ENCODE data around the gene ASXL1. TPM values are rescaled to one million over a fixed set of nuclear protein-coding genes. Genes with fewer than 3 reads are reported as not detected.

ASXL1 gene
- total and polyA plus RNA-seq, 3 experiments from 2014 or later, result 19.8 to 133 (median 131) TPM

GRCh38 chr20:32452776-32453466 is 94.8 kb downstream of the ASXL1 start:
- Mint-ChIP-seq H3K4me3 (peak overlapping the region in 1 of 7 donors; percentile 63), H3K9me3 (no peaks in the 10 kb centered on the region), H3K27ac (peak overlapping the region in 5 of 8 donors; percentile 21 to 95 (median 74)), H3K4me1 (peaks cover 0 to 5% (median 3%) of the 10 kb centered on the region in 3 donors), H3K36me3 (peaks cover 0 to 82% (median 5%) of the 10 kb centered on the region in 3 donors), H3K27me3 (no peaks in the 10 kb centered on the region)
- Histone ChIP-seq H3K27ac (ENCODE audit: low read depth, low read length) (no peak overlapping the region), H3K9me3 (ENCODE audit: low read length) (no peaks in the 10 kb centered on the region), H3K4me1 (ENCODE audit: insufficient read depth, low read length) (no peaks in the 10 kb centered on the region), H3K36me3 (ENCODE audit: insufficient read depth, low read length) (peaks cover 22% of the 10 kb centered on the region), H3K4me3 (ENCODE audit: low read length) (no peak overlapping the region), H3K27me3 (ENCODE audit: insufficient read depth, low read length, poor library complexity, severe bottlenecking) (no peaks in the 10 kb centered on the region)
- CTCF ChIA-PET, result no interaction called here
- POLR2A ChIA-PET, result no interaction called here
- DNase-seq, result peak in 2 of 5 donors; percentile 11 to 38

GRCh38 chr20:32453467-32454163 is 95.5 kb downstream of the ASXL1 start:
- CTCF ChIA-PET, result no interaction called here
- Histone ChIP-seq H3K27me3 (ENCODE audit: insufficient read depth, low read length, poor library complexity, severe bottlenecking) (no peaks in the 10 kb centered on the region), H3K9me3 (ENCODE audit: low read length) (no peaks in the 10 kb centered on the region), H3K36me3 (ENCODE audit: insufficient read depth, low read length) (peaks cover 18% of the 10 kb centered on the region), H3K4me3 (ENCODE audit: low read length) (no peak overlapping the region), H3K4me1 (ENCODE audit: insufficient read depth, low read length) (no peaks in the 10 kb centered on the region), H3K27ac (ENCODE audit: low read depth, low read length) (no peak overlapping the region)
- peaks cover 0 to 83% (median 5%) of the 10 kb centered on the region in 3 donors for H3K36me3 Mint-ChIP-seq
- H3K4me3 Mint-ChIP-seq, result no peak overlapping the region
- H3K4me1 Mint-ChIP-seq, result peaks cover 0 to 12% (median 7%) of the 10 kb centered on the region in 3 donors
- POLR2A ChIA-PET, result no interaction called here
- peak overlapping the region in 3 of 8 donors; percentile 6 to 33 (median 8) for H3K27ac Mint-ChIP-seq
- no peaks in the 10 kb centered on the region for H3K27me3 Mint-ChIP-seq
- DNase-seq, result peak in 1 of 5 donors; percentile 40
- no peaks in the 10 kb centered on the region for H3K9me3 Mint-ChIP-seq

- H3K4me1 Mint-ChIP-seq, result peaks cover 0 to 13% (median 9%) of the 10 kb centered on the region in 3 donors
- peak overlapping the region in 6 of 8 donors; percentile 17 to 95 (median 64) for H3K27ac Mint-ChIP-seq
- H3K27ac ChIP-seq (ENCODE audit: low read depth, low read length), result no peak overlapping the region
- ChIA-PET CTCF (no interaction called here), POLR2A (no interaction called here)
- no peak for DNase-seq
- H3K36me3 ChIP-seq (ENCODE audit: insufficient read depth, low read length), result peaks cover 10% of the 10 kb centered on the region
- H3K4me3 Mint-ChIP-seq, result no peak overlapping the region
- H3K9me3 ChIP-seq (ENCODE audit: low read length), result no peaks in the 10 kb centered on the region
- H3K9me3 Mint-ChIP-seq, result no peaks in the 10 kb centered on the region
- no peak overlapping the region for H3K4me3 ChIP-seq (ENCODE audit: low read length)
- no peaks in the 10 kb centered on the region for H3K4me1 ChIP-seq (ENCODE audit: insufficient read depth, low read length)
- H3K27me3 ChIP-seq (ENCODE audit: insufficient read depth, low read length, poor library complexity, severe bottlenecking), result no peaks in the 10 kb centered on the region
- peaks cover 0 to 77% (median 2%) of the 10 kb centered on the region in 3 donors for H3K36me3 Mint-ChIP-seq
- H3K27me3 Mint-ChIP-seq, result no peaks in the 10 kb centered on the region
Measured at GRCh38 chr20:32454164-32455145, 96.3 kb downstream of the ASXL1 start.

GRCh38 chr20:32455171-32455900 is 97.2 kb downstream of the ASXL1 start:
- ChIA-PET CTCF (interaction anchor here (1.6 kb wide), 1 partner anchor 66 kb away, joined by 4 read pairs; no protein-coding TSS in a partner anchor), POLR2A (no interaction called here)
- no peaks in the 10 kb centered on the region for H3K27me3 Mint-ChIP-seq
- no peaks in the 10 kb centered on the region for H3K9me3 Mint-ChIP-seq
- peaks cover 0 to 74% (median 2%) of the 10 kb centered on the region in 3 donors for H3K36me3 Mint-ChIP-seq
- no peak overlapping the region for H3K4me3 Mint-ChIP-seq
- peaks cover 0 to 17% (median 11%) of the 10 kb centered on the region in 3 donors for H3K4me1 Mint-ChIP-seq
- Histone ChIP-seq H3K4me3 (ENCODE audit: low read length) (no peak overlapping the region), H3K27me3 (ENCODE audit: insufficient read depth, low read length, poor library complexity, severe bottlenecking) (no peaks in the 10 kb centered on the region), H3K36me3 (ENCODE audit: insufficient read depth, low read length) (peaks cover 10% of the 10 kb centered on the region), H3K27ac (ENCODE audit: low read depth, low read length) (no peak overlapping the region), H3K9me3 (ENCODE audit: low read length) (no peaks in the 10 kb centered on the region), H3K4me1 (ENCODE audit: insufficient read depth, low read length) (no peaks in the 10 kb centered on the region)
- H3K27ac Mint-ChIP-seq, result peak overlapping the region in 6 of 8 donors; percentile 18 to 95 (median 42)
- no peak for DNase-seq

GRCh38 chr20:32455901-32456701 is 98.0 kb downstream of the ASXL1 start:
- Histone ChIP-seq H3K27ac (ENCODE audit: low read depth, low read length) (no peak overlapping the region), H3K4me3 (ENCODE audit: low read length) (no peak overlapping the region), H3K36me3 (ENCODE audit: insufficient read depth, low read length) (peaks cover 10% of the 10 kb centered on the region), H3K27me3 (ENCODE audit: insufficient read depth, low read length, poor library complexity, severe bottlenecking) (no peaks in the 10 kb centered on the region), H3K4me1 (ENCODE audit: insufficient read depth, low read length) (no peaks in the 10 kb centered on the region), H3K9me3 (ENCODE audit: low read length) (no peaks in the 10 kb centered on the region)
- Mint-ChIP-seq H3K27ac (no peak overlapping the region), H3K4me3 (no peak overlapping the region), H3K27me3 (no peaks in the 10 kb centered on the region), H3K36me3 (peaks cover 0 to 68% (median 2%) of the 10 kb centered on the region in 3 donors), H3K9me3 (no peaks in the 10 kb centered on the region), H3K4me1 (peaks cover 0 to 15% (median 11%) of the 10 kb centered on the region in 3 donors)
- ChIA-PET CTCF (interaction anchor here (1.6 kb wide), 1 partner anchor 65 kb away, joined by 4 read pairs; no protein-coding TSS in a partner anchor), POLR2A (no interaction called here)
- no peak for DNase-seq

GRCh38 chr20:32456869-32457478 is 98.8 kb downstream of the ASXL1 start:
- no peak overlapping the region for H3K27ac ChIP-seq (ENCODE audit: low read depth, low read length)
- no peaks in the 10 kb centered on the region for H3K9me3 ChIP-seq (ENCODE audit: low read length)
- no peak for DNase-seq
- POLR2A ChIA-PET, result no interaction called here
- H3K4me1 Mint-ChIP-seq, result peaks cover 0 to 15% (median 11%) of the 10 kb centered on the region in 3 donors
- peaks cover 10% of the 10 kb centered on the region for H3K36me3 ChIP-seq (ENCODE audit: insufficient read depth, low read length)
- H3K4me3 Mint-ChIP-seq, result no peak overlapping the region
- no peaks in the 10 kb centered on the region for H3K4me1 ChIP-seq (ENCODE audit: insufficient read depth, low read length)
- CTCF ChIA-PET, result interaction anchor here (1.6 kb wide), 1 partner anchor 64 kb away, joined by 4 read pairs; no protein-coding TSS in a partner anchor
- no peaks in the 10 kb centered on the region for H3K27me3 ChIP-seq (ENCODE audit: insufficient read depth, low read length, poor library complexity, severe bottlenecking)
- no peak overlapping the region for H3K27ac Mint-ChIP-seq
- no peaks in the 10 kb centered on the region for H3K27me3 Mint-ChIP-seq
- H3K36me3 Mint-ChIP-seq, result peaks cover 0 to 62% (median 2%) of the 10 kb centered on the region in 3 donors
- no peak overlapping the region for H3K4me3 ChIP-seq (ENCODE audit: low read length)
- no peaks in the 10 kb centered on the region for H3K9me3 Mint-ChIP-seq

Measured in CD8-positive, alpha-beta memory T cell (primary cell).